Measurements from ENCODE around the gene TMEM8B. TPM values are rescaled to one million over a fixed set of nuclear protein-coding genes. Genes with fewer than 3 reads are reported as not detected.

TMEM8B gene
- total RNA-seq, 1 experiment from 2014 or later, result 0.95 TPM

GRCh38 chr9:35810122-35810521 lies 18.9 kb upstream of the TMEM8B start:
- DNase-seq (ENCODE audit: low read depth), result no peak

DNA sequence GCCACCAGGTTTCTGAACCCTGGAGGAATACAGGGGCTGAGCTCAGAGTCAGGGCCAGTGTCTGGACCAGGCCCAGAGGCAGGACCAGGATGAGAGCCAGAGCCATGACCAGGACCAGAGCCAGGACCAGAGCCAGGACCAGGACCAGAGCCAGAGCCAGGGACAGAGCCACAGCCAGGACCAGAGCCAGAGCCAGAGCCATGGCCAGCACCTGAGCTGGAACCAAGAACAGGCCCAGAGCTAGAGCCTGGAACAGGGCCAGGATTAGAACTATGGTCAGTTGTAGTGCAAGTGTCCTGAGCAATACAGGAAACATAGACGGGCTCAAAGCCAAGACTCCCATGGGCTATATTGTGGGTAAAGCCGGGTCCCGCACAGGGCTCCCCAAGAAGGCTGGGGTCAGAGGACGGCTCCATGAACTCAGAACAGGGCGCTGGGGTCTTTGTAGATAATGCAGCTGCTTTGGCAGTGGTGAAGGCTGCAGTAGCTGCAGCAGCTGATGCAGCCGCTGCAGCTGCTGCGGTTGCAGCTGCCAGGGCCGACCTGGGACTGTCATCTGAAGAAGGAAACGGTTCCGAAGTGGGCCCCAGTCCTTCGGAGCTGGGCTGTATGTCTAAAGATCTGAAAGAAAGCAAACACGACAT lies 17.5 kb upstream of the TMEM8B start:
- DNase-seq (ENCODE audit: low read depth), result no peak

DNA sequence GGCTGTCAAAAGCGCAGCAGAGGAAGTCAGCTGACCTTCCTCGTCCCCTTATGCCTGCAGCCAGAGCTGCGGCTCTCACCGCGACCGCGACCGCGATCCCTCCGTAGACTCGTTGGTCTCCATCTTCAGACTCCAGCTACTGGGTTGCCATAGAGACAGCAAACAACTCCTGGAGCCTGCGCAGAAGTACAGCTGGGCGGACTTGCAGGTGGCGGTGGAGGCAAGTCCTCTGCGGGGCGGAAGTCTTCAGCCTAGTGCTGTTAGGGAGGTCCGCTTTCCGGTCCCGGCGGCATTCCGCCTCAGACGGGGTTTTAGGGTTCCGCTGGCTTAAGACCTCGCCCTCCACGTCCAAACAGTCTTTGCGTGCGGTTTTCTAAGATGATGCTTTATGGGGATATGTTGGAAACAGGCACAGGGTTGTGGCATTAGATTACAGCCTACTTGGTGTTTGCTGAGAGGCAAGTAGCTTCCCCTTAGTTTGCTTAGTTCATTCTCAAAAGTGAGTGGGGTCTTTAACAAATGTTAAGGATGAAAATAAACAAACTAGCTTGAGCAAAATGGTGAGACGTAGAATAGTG lies 16.9 kb upstream of the TMEM8B start, which contains the start of gene SPAG8:
Gene SPAG8, minus strand, starts transcription at position 238 of the 578 bp plus-strand sequence. Its CDS starts 115 bp downstream, at position 123.
- DNase-seq (ENCODE audit: low read depth), result peak; percentile 96

DNA sequence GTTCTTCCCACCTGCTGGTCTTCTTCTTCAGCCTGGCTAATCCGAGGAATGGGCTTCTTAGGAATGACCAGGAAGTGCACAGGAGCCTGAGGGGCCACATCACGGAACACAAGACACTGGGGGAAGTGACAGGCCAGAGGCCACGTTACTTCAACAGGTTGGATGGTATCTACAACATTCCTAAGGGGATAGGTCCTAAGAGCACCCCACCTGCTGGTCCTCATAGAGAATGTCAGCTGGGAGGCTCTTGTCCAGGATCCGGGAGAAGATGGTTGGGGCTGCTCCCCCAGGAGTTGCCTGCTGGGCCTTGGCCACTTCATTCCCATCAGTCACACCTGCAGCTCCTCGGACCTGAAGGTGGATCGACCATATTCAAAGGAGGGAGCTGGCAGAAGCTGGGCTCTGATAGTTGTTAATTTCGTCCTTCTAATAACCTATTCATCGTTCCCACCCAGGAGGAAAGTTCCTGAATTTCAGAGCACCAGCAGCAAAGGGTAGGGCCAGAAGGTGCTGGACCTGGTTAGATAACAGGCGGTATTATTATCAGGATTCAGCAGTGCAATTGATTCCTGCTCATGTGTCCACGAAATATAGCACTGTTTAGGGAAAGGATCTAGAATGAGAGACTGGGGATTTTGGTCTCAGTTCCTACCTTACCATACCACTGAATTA lies 15.5 kb upstream of the TMEM8B start:
- DNase-seq (ENCODE audit: low read depth), result peak; percentile 38

- DNase-seq (ENCODE audit: low read depth), result peak; percentile 67
These were observed 14.8 kb upstream of the TMEM8B start for GRCh38 chr9:35814106-35814840.

DNA sequence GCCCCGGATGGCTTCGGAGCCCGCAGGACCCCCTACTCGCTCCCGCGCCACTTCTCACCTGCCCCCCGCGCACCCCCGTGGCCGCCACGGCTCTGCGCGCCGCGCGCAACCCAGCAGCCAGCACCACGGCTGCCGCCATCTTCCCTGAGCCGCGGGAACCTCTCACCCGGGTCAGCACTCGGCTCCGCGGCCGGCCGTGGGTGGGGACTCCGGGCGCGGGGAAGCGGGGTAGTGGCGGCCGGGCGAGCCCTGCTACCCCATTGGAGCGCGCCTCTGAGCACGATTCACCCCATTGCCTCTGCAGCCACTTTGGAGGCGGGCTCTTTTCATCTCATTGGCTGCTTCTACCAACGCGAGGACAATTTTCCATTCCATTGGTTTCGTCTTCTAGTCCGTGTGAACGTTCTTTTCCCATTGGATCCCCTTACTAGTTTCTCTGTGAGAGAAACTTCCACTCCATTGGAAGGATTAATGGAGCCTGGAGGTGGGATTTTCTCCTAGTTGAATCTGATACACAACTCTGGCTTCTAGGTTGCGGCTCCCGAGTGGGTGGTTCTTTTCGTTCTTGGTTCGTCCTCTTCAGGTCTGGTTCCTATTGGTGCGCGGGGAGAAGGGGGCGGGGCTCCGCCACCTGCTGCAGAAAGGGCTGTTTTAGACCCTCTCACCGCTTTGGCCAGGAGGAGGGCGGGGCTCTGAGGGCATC lies 14.0 kb upstream of the TMEM8B start, which contains the start of gene HINT2:
Gene HINT2, minus strand, starts transcription at position 202 of the 703 bp plus-strand sequence. Its CDS starts 63 bp downstream, at position 139.
- DNase-seq (ENCODE audit: low read depth), result peak; percentile 99

- DNase-seq (ENCODE audit: low read depth), result no peak
These were observed 12.3 kb upstream of the TMEM8B start for GRCh38 chr9:35816708-35817107.

DNA sequence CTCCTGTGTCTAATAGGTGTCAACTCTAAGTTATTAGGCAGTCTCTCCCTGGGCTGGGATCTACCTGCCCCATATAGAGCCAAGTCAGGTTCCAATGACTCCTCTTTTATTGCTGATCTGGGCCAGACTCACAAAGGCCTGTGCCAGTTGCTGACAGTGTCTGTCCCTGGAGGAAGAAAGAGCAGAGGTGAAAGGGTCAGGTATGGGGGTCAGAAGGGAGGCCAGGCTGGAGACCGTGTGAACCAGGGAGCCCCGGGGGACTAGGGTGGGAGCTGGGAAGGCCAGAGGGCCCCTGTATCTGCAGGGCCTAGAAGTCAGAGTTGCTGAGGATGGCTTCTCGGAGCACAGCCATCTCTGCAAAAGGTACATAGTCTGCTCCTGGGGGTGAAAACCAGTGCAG lies 10.7 kb upstream of the TMEM8B start:
- DNase-seq (ENCODE audit: low read depth), result no peak

DNA sequence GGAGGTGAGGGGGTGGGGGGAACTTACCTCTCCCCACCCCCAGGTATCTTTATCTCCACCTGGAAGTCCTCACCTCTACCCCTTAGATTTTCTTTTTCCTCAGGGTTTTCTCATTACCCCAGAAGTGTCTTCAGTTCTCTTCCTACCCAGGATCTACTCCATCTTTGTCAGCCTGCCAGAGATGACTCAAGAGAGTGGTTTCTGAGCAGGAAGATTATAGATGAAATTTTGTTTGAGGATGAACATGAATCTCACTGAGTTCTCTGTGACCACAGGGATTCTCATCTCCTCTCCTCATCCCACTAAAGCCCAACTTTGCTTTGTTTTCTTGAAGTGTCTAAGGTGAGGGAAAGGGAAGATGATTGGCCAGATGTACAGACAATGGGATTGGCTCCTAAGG lies 9.0 kb upstream of the TMEM8B start:
- peak; percentile 69 for DNase-seq (ENCODE audit: low read depth)

DNA sequence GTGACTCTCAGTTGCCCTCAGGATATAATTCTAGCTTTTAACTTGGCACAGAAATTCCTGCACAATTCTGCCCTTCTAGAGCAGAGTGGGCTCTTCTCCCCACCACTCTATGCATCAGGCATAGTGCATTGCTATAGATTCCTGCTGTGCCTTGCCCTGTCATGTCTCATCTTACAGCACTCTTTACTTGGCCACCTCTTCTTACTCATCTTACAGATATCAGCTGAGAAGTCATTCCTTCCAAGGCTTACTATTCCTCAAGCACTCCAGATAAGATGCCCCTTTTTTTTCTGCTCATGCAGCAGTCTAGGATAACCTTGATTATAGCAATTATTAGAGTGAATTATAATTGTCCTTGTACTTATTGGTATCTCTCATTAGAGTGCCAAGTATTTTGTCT lies 6.1 kb upstream of the TMEM8B start:
- DNase-seq (ENCODE audit: low read depth), result peak; percentile 25

DNA sequence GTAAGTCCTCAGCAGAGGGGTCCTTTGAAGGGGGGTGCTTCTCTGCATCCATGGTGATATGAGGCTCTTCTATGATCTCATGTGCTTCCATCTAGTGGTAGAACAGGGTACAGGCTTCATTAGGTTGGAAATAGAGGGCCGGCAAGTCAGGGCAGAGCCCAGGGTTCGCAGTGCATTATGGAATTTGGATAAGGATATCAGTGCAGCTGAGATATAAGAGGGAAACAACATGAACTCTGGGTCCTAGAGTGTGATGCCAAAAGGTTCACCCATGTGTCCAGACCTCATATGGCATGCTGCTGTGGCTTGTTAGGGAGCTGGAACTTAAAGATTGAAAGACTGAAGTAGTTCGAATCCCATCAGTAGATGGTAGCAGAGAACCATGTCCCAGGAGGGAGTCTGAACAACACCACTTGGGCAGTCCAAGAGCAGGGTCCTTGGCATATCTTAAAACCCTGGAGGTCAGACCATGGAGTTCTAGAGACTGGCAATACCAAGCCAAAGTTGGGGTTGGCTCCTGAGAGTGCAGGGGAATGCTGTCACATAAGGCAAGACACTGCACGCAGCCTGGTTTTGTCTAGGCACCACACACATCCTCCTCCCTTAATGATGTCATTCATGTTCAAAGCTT lies 2.8 kb upstream of the TMEM8B start:
- peak; percentile 72 for DNase-seq (ENCODE audit: low read depth)

- peak; percentile 25 for DNase-seq (ENCODE audit: low read depth)
These were observed 1.5 kb upstream of the TMEM8B start for GRCh38 chr9:35827486-35827885.

DNA sequence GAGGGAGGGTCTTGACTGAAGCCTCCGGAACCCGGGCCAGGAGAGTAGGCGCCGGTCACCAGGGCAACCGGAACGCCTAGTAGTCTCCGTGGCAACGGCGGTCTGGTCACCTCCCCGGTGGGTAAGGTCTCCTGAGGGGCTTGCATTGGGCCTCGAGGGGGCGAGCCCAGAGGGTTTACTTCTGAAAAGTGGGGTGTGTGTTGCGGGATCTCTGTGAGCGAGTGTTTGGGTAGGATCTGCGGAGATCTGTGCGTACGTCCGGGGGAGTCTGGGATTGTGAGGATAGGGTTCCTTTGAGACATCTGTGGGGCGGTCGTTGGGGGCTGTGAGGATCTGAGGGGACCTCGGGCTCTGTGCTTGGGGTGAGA lies 328 bp upstream of the TMEM8B start, which contains the start of gene FAM221B:
Gene FAM221B, minus strand, starts transcription at position 17 of the 368 bp plus-strand sequence. CDS start 2,571 bp downstream, outside the sequence.
- DNase-seq (ENCODE audit: low read depth), result no peak

GRCh38 chr9:35829764-35830096 lies 702 bp downstream of the TMEM8B start:
- DNase-seq (ENCODE audit: low read depth), result no peak

- DNase-seq (ENCODE audit: low read depth), result no peak
These were observed 2.0 kb downstream of the TMEM8B start for GRCh38 chr9:35831040-35831439.

GRCh38 chr9:35832814-35833213 lies 3.8 kb downstream of the TMEM8B start:
- no peak for DNase-seq (ENCODE audit: low read depth)

DNA sequence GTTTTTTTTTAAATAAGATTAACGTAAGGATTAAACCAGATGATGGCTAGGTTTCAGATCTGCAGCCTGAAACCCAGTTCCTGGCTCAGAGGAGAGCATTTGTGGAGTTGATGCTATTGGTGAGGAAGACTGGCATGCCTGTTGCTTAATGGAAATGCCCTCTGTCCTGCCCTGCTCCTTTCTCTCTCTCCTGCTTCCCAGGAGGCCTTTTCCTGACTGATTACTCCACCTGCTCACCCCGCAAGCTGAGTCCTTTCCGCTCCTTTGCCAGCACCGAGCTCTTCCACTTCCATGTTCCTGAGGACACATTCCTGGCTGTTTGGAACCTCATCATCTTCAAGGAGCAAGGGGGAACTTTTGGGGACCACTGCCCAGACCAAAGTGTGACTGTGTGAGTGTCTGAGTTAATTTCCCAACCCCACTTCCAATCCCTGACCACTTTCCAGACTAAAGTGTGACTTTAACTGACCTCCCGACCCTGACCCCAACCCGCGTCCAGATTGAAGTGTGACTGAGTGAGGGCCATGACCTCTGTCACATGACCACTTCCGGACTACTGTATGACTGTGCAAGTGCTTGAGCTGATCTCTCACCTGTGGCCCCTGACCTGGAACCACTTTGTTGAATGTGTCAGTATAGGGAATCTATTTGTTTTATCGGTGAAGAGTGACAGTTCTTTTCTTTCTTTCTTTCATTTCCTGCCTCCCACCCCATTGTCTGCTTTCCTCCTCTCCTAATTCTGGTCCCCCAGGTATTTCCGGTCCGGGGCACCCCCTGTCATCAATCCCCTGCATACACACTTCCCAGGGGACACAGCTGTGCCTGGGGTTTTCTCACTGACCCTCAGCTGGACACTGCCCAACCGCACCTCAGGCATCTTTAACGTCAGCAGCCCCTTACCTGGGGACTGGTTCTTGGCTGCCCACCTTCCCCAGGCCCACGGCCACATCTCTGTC lies 5.5 kb downstream of the TMEM8B start:
- DNase-seq (ENCODE audit: low read depth), result no peak

GRCh38 chr9:35835216-35835632 lies 6.2 kb downstream of the TMEM8B start:
- no peak for DNase-seq (ENCODE audit: low read depth)

- DNase-seq (ENCODE audit: low read depth), result no peak
These were observed 6.7 kb downstream of the TMEM8B start for GRCh38 chr9:35835766-35836165.

GRCh38 chr9:35836595-35836994 lies 7.6 kb downstream of the TMEM8B start:
- no peak for DNase-seq (ENCODE audit: low read depth)

Data from HT1080 (cell line).